Naive thymus-derived CD4-positive, alpha-beta T cell (primary cell): ENCODE results near the gene ST14. TPM values are rescaled to one million over a fixed set of nuclear protein-coding genes. Genes with fewer than 3 reads are reported as not detected.
A peak's percentile ranks its signal among the peaks of the same experiment; 100 is the strongest.
"Not testable (repeated sequence)": the region's sequence is repeated elsewhere in the genome, so short reads cannot be mapped to it uniquely, and the experiment has no call there.

Experiments
- ATAC-seq: fragments of 150-1000 bp; cut with Tn5 transposase; 2 replicates; pipeline ENCODE4 v1.10.0; 2021; ENCODE audit warnings: mild to moderate bottlenecking, moderate library complexity
- CTCF ChIA-PET: fragments of 350-600 bp; sonication (Branson Sonifier 250); formaldehyde crosslinking; loops from one replicate; lab custom pipeline; 2021; ENCODE audit warnings: antibody characterized with exemption; lab: Charles Lee
- POLR2A ChIA-PET: fragments of 350-600 bp; sonication (Branson Sonifier 250); formaldehyde crosslinking; loops from one replicate; lab custom pipeline; 2021; ENCODE audit warnings: antibody characterized with exemption, inconsistent platforms; lab: Charles Lee
- DNase-seq, 9 donors: peaks; one replicate each; pipeline versions ENCODE4 v3.0.0 to v3.0.0-alpha.2; 2020 to 2022; ENCODE audit warnings: mixed read lengths in 1 of 9
- H3K27ac ChIP-seq: one replicate; pipeline ENCODE4 v1.7.0; 2013; ENCODE audit warnings: mild to moderate bottlenecking, low read depth, low read length, moderate library complexity
- H3K27me3 ChIP-seq, 2 donors: one replicate each; pipeline ENCODE4 v1.7.0; 2013; ENCODE audit warnings: low read length in 2 of 2, mild to moderate bottlenecking in 2 of 2, moderate library complexity in 2 of 2; ENCODE audit not compliant: control insufficient read depth in 2 of 2, insufficient read depth in 2 of 2
- H3K36me3 ChIP-seq, 3 experiments: 1 replicate in 2 of 3; 2 replicates in 1 of 3; pipeline ENCODE4 v1.7.0; 2013; ENCODE audit warnings: low read length in 3 of 3, mild to moderate bottlenecking in 3 of 3, moderate library complexity in 1 of 3; ENCODE audit not compliant: insufficient read depth in 3 of 3, control insufficient read depth in 2 of 3
- H3K4me1 ChIP-seq, 2 donors: one replicate each; pipeline ENCODE4 v1.7.0; 2013; ENCODE audit warnings: low read length in 2 of 2, mild to moderate bottlenecking in 2 of 2, moderate library complexity in 1 of 2; ENCODE audit not compliant: control insufficient read depth in 2 of 2, insufficient read depth in 2 of 2
- H3K4me3 ChIP-seq: 2 replicates; pipeline ENCODE4 v1.7.0; 2013; ENCODE audit warnings: mild to moderate bottlenecking, low read length
- H3K9me3 ChIP-seq, 3 experiments: 1 replicate in 2 of 3; 2 replicates in 1 of 3; pipeline ENCODE4 v1.7.0; 2013; ENCODE audit warnings: low read length in 3 of 3; ENCODE audit not compliant: control insufficient read depth in 2 of 3
- H3K27ac Mint-ChIP-seq, 9 donors: one replicate each; pipeline ENCODE4 v1.8.0; 2020 to 2022; ENCODE audit warnings: mixed read lengths in 9 of 9, mild to moderate bottlenecking in 8 of 9, moderate library complexity in 5 of 9, inconsistent platforms in 2 of 9
- H3K27me3 Mint-ChIP-seq, 5 donors: one replicate each; pipeline ENCODE4 v1.8.0; 2021 to 2022; ENCODE audit warnings: mixed read lengths in 5 of 5, mild to moderate bottlenecking in 1 of 5
- H3K36me3 Mint-ChIP-seq, 5 donors: one replicate each; pipeline ENCODE4 v1.8.0; 2020 to 2022; ENCODE audit warnings: mixed read lengths in 5 of 5, mild to moderate bottlenecking in 3 of 5, inconsistent platforms in 1 of 5
- H3K4me1 Mint-ChIP-seq, 7 donors: one replicate each; pipeline ENCODE4 v1.8.0; 2020 to 2022; ENCODE audit warnings: mixed read lengths in 7 of 7, mild to moderate bottlenecking in 3 of 7, inconsistent platforms in 1 of 7
- H3K4me3 Mint-ChIP-seq, 10 donors: one replicate each; pipeline ENCODE4 v1.8.0; 2020 to 2022; ENCODE audit warnings: mild to moderate bottlenecking in 10 of 10, mixed read lengths in 10 of 10, moderate library complexity in 6 of 10, inconsistent platforms in 2 of 10
- H3K9me3 Mint-ChIP-seq, 11 donors: one replicate each; pipeline ENCODE4 v1.8.0; 2020 to 2022; ENCODE audit warnings: mixed read lengths in 11 of 11, mild to moderate bottlenecking in 4 of 11, inconsistent platforms in 1 of 11, moderate library complexity in 1 of 11
- intact Hi-C, 2 donors: fragments of 100-400 bp; cut with micrococcal nuclease; formaldehyde crosslinking; loops; one replicate each; pipeline ENCODE4 v1.15.1; 2023
- polyA plus RNA-seq, 2 donors: library from polyadenylated mRNA; unstranded; fragments of 300-500 nt; fragmentation: Illumina TruSeq; gene quantifications; one replicate each; pipeline ENCODE4 v1.2.3, GENCODE V29; 2021
- total RNA-seq, 6 experiments: library from RNA in 5 of 6; stranded (reverse) in 5 of 6; gene quantifications; 1 replicate in 5 of 6; 2 replicates in 1 of 6; pipeline ENCODE4 v1.2.3 and lab custom pipeline; 2021 to 2026

ST14 gene
- total and polyA plus RNA-seq, 7 experiments from 2014 or later, result 0.05 to 8.8 (median 0.51) TPM; not detected in 2

DNA sequence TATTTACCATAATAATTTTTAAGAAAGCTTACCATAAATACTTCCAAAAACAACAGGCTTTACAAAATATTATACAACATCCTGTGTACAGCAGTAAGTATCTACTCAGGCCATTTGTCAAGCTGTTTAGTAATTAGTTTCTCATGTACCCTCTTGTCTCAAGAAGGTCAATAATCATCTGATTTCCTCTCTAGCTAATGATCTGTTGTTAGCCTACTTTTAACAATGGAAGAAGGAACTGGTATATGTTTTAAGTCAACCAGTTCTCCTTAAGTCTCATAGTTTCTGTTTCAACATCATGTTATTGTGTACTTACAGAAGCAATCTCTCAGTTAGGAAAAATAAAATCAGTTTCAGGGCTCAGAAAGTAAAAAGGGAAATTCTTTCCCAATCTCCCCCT is 73.9 kb downstream of the ST14 start:
- intact Hi-C loops, H3K4me1 ChIP-seq, H3K27ac ChIP-seq, H3K9me3 Mint-ChIP-seq, ATAC-seq, H3K27ac Mint-ChIP-seq, H3K4me1 Mint-ChIP-seq, H3K9me3 ChIP-seq, CTCF ChIA-PET, H3K27me3 ChIP-seq, H3K4me3 ChIP-seq, DNase-seq, H3K27me3 Mint-ChIP-seq, H3K4me3 Mint-ChIP-seq, POLR2A ChIA-PET: not testable (repeated sequence)
- H3K36me3 ChIP-seq, result peaks cover 0 to 22% (median 0%) of the 10 kb centered on the region in 3 experiments
- peaks cover 0 to 32% (median 14%) of the 10 kb centered on the region in 5 donors for H3K36me3 Mint-ChIP-seq

DNA sequence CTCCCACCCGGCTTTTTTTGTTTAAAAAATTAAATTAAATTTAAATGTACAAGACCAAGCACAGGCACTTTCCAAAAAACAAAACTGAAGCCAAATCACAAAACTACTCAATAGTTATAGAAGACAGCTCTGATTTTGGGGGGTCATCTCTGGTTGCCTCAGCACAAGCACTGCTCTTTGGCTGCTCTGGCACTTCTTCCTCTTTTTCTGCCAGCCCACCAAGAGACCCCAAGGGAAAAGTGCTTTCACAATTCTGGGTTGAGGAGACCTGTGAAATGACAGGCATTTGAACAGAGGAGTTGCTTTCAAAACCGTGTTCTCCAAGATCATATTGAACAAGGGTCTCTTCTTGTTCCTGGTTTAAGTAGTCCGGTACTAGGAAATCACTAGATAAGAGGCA is 74.3 kb downstream of the ST14 start:
- H3K36me3 Mint-ChIP-seq, result peaks cover 2 to 36% (median 18%) of the 10 kb centered on the region in 5 donors
- H3K4me3 Mint-ChIP-seq, CTCF ChIA-PET, H3K27me3 ChIP-seq, H3K27me3 Mint-ChIP-seq, H3K9me3 Mint-ChIP-seq, H3K4me3 ChIP-seq, H3K27ac ChIP-seq, DNase-seq, H3K27ac Mint-ChIP-seq, H3K4me1 Mint-ChIP-seq, ATAC-seq, POLR2A ChIA-PET, H3K9me3 ChIP-seq, H3K4me1 ChIP-seq, intact Hi-C loops: not testable (repeated sequence)
- H3K36me3 ChIP-seq, result peaks cover 0 to 25% (median 0%) of the 10 kb centered on the region in 3 experiments

DNA sequence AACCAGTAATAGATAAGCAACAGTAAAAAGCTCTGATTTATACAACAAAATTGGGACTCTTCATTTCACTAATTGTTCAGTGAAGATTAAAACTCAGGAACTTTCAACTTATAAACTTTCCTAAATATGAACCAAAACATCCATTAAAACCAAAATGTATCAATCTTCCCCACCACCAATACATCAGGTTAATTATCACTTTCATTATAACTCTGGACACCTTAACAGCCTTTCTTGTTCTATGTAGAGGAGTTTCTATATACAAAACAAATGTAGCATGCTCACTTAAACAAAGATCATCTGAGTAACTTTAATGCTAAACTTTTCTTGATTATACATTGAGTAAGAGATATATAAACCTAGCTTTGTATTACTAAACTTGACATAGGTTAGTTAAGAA is 74.7 kb downstream of the ST14 start:
- Mint-ChIP-seq H3K27ac (peak overlapping the region in 1 of 9 donors; percentile 1), H3K4me3 (no peak overlapping the region), H3K4me1 (no peaks in the 10 kb centered on the region), H3K9me3 (no peaks in the 10 kb centered on the region), H3K27me3 (no peaks in the 10 kb centered on the region), H3K36me3 (peaks cover 6 to 40% (median 21%) of the 10 kb centered on the region in 5 donors)
- no peak overlapping the region for H3K27ac ChIP-seq
- ChIA-PET POLR2A (no interaction called here), CTCF (no interaction called here)
- no peaks in the 10 kb centered on the region for H3K27me3 ChIP-seq
- H3K36me3 ChIP-seq, result peaks cover 0 to 29% (median 0%) of the 10 kb centered on the region in 3 experiments
- H3K4me3 ChIP-seq, result no peak overlapping the region
- no peaks in the 10 kb centered on the region for H3K9me3 ChIP-seq
- no peaks in the 10 kb centered on the region for H3K4me1 ChIP-seq
- no peak for DNase-seq
- intact Hi-C loops, result no loop called here
- ATAC-seq, result no peak

DNA sequence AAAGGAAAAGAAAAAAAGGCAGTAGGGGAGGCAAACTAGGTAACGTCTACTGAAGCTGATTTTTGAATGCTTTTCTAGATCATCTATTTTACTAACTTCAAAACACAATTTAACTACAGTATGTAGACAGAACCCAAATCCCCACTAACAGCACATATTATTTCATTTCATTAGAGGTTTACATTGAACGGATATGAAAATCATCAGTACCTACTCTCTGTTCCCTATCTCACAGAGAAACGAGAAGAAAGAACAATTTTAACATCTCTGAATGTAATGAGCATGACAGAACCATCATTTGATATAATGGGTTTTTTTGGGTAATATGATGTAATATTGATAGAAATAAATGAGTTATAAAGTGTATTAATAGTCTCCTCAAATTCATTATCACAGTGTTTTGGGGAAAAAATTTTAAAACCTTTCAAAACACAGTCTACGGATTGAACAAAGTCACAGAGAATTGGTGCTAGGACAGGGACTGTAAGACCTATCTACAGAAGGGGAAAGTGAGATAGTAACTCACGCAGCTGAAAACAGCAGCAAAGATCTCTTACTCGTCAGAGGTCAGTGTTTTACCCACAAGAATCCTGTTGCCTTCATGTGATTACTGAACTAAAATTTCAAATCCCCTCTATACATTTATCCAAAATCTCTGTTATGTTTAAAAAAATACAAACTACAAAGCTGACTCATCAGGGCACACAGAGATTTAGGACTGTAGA is 77.9 kb downstream of the ST14 start:
- no peaks in the 10 kb centered on the region for H3K9me3 Mint-ChIP-seq
- peaks cover 0 to 33% (median 0%) of the 10 kb centered on the region in 3 experiments for H3K36me3 ChIP-seq

DNA sequence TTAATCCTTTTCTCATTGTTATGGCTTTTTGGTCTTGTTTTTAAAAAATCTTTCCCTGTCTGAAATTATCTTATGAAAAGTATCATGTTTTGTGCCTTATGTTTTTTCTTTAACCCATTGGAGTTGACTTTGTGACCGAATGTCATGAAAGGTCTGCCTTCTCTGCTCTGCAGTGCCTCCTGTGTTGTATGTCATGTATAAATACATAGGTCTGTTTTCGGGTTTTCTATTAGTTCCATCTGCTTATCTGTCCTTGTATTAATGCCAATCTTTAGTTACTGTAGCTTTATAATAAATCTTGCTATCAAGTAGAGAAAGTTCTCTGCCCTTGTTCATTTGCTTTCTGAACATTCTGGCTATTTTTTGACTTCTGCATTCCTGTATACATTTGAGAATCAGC is 82.1 kb downstream of the ST14 start:
- H3K27ac Mint-ChIP-seq, result peak overlapping the region in 2 of 9 donors; percentile 22 to 74
- ChIA-PET POLR2A (no interaction called here), CTCF (no interaction called here)
- Histone ChIP-seq H3K27me3 (no peaks in the 10 kb centered on the region), H3K9me3 (no peaks in the 10 kb centered on the region), H3K4me3 (no peak overlapping the region), H3K27ac (no peak overlapping the region), H3K36me3 (peaks cover 0 to 23% (median 0%) of the 10 kb centered on the region in 3 experiments), H3K4me1 (no peaks in the 10 kb centered on the region)
- ATAC-seq (no peak), DNase-seq (no peak)
- H3K4me3 Mint-ChIP-seq, result no peak overlapping the region
- no peaks in the 10 kb centered on the region for H3K9me3 Mint-ChIP-seq
- H3K4me1 Mint-ChIP-seq, result peaks cover 9 to 43% (median 38%) of the 10 kb centered on the region in 7 donors
- peaks cover 10 to 41% (median 14%) of the 10 kb centered on the region in 5 donors for H3K36me3 Mint-ChIP-seq
- intact Hi-C loops, result loop anchor here in 1 of 2 donors (5.0 kb wide), 1 partner anchor 76 kb away; no protein-coding TSS in a partner anchor
- H3K27me3 Mint-ChIP-seq, result no peaks in the 10 kb centered on the region

More for the DNA sequence above, 77.9 kb downstream of the ST14 start:
- Mint-ChIP-seq H3K27me3 (no peaks in the 10 kb centered on the region), H3K27ac (no peak overlapping the region), H3K4me1 (peaks cover 0 to 14% (median 4%) of the 10 kb centered on the region in 7 donors), H3K36me3 (peaks cover 10 to 49% (median 20%) of the 10 kb centered on the region in 5 donors), H3K4me3 (no peak overlapping the region)
- POLR2A ChIA-PET, result no interaction called here
- ATAC-seq (no peak), DNase-seq (no peak)
- no peak overlapping the region for H3K4me3 ChIP-seq
- H3K4me1 ChIP-seq, result no peaks in the 10 kb centered on the region
- H3K9me3 ChIP-seq, result no peaks in the 10 kb centered on the region
- H3K27me3 ChIP-seq, result no peaks in the 10 kb centered on the region
- CTCF ChIA-PET, result no interaction called here
- H3K27ac ChIP-seq, result no peak overlapping the region
- intact Hi-C loops, result no loop called here

DNA sequence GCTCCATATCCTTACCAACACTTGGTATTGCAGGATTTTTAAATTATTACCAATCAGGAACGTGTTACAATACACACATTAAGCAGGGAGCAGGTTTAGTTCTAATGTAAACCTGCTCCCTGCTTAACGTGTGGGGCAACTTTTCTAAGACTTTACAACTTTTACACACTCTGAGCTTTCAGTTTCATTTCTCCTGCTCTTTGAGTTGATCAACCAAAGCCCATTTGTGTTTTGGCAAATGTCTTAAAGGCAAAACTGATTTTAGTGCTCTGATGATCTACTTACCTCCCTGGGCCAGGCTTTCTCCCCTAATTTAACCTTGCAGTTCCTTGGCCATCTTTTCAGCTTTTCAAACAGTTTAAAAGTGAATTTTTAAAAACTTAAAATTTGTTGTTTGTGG is 84.2 kb downstream of the ST14 start:
- H3K4me1 ChIP-seq, result peaks cover 0 to 4% of the 10 kb centered on the region in 2 donors
- H3K9me3 ChIP-seq, result no peaks in the 10 kb centered on the region
- Mint-ChIP-seq H3K27ac (peak overlapping the region in 4 of 9 donors; percentile 32 to 84 (median 68)), H3K9me3 (no peaks in the 10 kb centered on the region), H3K27me3 (no peaks in the 10 kb centered on the region), H3K4me3 (peak overlapping the region in 2 of 10 donors; percentile 21 to 30), H3K36me3 (peaks cover 9 to 27% (median 11%) of the 10 kb centered on the region in 5 donors), H3K4me1 (peaks cover 18 to 58% (median 49%) of the 10 kb centered on the region in 7 donors)
- H3K27me3 ChIP-seq, result no peaks in the 10 kb centered on the region
- ChIA-PET CTCF (no interaction called here), POLR2A (no interaction called here)
- peak in 1 of 9 donors; percentile 3 for DNase-seq
- no peak overlapping the region for H3K4me3 ChIP-seq
- intact Hi-C loops, result loop anchor here (1.0 to 5.0 kb wide), 3 partner anchors 71 to 241 kb away; partner anchors contain the start of gene ZBTB44 (in 1 of the 2)
- H3K27ac ChIP-seq, result no peak overlapping the region
- no peak for ATAC-seq
- peaks cover 0 to 9% (median 0%) of the 10 kb centered on the region in 3 experiments for H3K36me3 ChIP-seq
